Liver (tissue), 9 donors: ENCODE results near the gene DNAI1. TPM values are rescaled to one million over a fixed set of nuclear protein-coding genes. Genes with fewer than 3 reads are reported as not detected.

Experiments
- DNase-seq: peaks from one replicate; pipeline ENCODE4 v3.0.0-alpha.2; 2017; ENCODE audit warnings: low spot score
- H3K27ac ChIP-seq, 2 donors: one replicate each; pipeline ENCODE4 v1.7.0; 2013; ENCODE audit warnings: inconsistent platforms in 2 of 2, low read length in 2 of 2, control low read depth in 1 of 2, low read depth in 1 of 2, mild to moderate bottlenecking in 1 of 2
- H3K27me3 ChIP-seq, 4 donors: one replicate each; pipeline versions ENCODE4 v1.6.1 to v1.7.0; 2013; ENCODE audit warnings: low read length in 3 of 4, inconsistent platforms in 1 of 4, mild to moderate bottlenecking in 1 of 4, moderate library complexity in 1 of 4; ENCODE audit not compliant: control insufficient read depth in 4 of 4, insufficient read depth in 4 of 4
- H3K36me3 ChIP-seq, 4 donors: one replicate each; pipeline versions ENCODE4 v1.6.1 to v1.7.0; 2013; ENCODE audit warnings: low read length in 3 of 4, mild to moderate bottlenecking in 3 of 4, low read depth in 1 of 4, moderate library complexity in 1 of 4; ENCODE audit not compliant: control insufficient read depth in 4 of 4, insufficient read depth in 3 of 4
- H3K4me1 ChIP-seq, 4 donors: one replicate each; pipeline versions ENCODE4 v1.6.1 to v1.7.0; 2013; ENCODE audit warnings: low read length in 3 of 4, mild to moderate bottlenecking in 3 of 4, moderate library complexity in 1 of 4; ENCODE audit not compliant: control insufficient read depth in 4 of 4, insufficient read depth in 4 of 4
- H3K4me3 ChIP-seq, 3 donors: one replicate each; pipeline versions ENCODE4 v1.6.1 to v1.7.0; 2013; ENCODE audit warnings: low read length in 3 of 3, control low read depth in 1 of 3, low read depth in 1 of 3, mild to moderate bottlenecking in 1 of 3
- H3K9ac ChIP-seq, 2 donors: one replicate each; pipeline ENCODE4 v1.7.0; 2013; ENCODE audit warnings: low read length in 2 of 2, mild to moderate bottlenecking in 2 of 2, moderate library complexity in 2 of 2, control low read depth in 1 of 2, low read depth in 1 of 2
- H3K9me3 ChIP-seq, 4 donors: one replicate each; pipeline versions ENCODE4 v1.6.1 to v1.7.0; 2013; ENCODE audit warnings: low read length in 3 of 4; ENCODE audit not compliant: control insufficient read depth in 4 of 4
- ATF3 ChIP-seq: IDR thresholded peaks from 2 replicates; pipeline ENCODE4 v1.6.1; 2016; ENCODE audit warnings: antibody characterized with exemption
- FOXA2 ChIP-seq: IDR thresholded peaks from 2 replicates; pipeline ENCODE4 v1.6.1; 2016; ENCODE audit warnings: antibody characterized with exemption
- HNF4A ChIP-seq, 2 donors: conservative IDR thresholded peaks; 2 replicates each; pipeline ENCODE4 v1.6.1; 2016; ENCODE audit warnings: antibody characterized with exemption in 2 of 2, mild to moderate bottlenecking in 2 of 2
- HNF4G ChIP-seq: IDR thresholded peaks from 2 replicates; pipeline ENCODE4 v1.6.1; 2016; ENCODE audit warnings: antibody characterized with exemption
- JUND ChIP-seq, 2 donors: IDR thresholded peaks; 2 replicates each; pipeline ENCODE4 v1.6.1; 2016; ENCODE audit warnings: antibody characterized with exemption in 2 of 2
- MAX ChIP-seq: IDR thresholded peaks from 2 replicates; pipeline ENCODE4 v1.6.1; 2016; ENCODE audit warnings: antibody characterized with exemption
- RXRA ChIP-seq, 2 donors: IDR thresholded peaks; 2 replicates each; pipeline ENCODE4 v1.6.1; 2017 to 2018; ENCODE audit warnings: antibody characterized with exemption in 2 of 2, mild to moderate bottlenecking in 1 of 2
- SP1 ChIP-seq: IDR thresholded peaks from 2 replicates; pipeline ENCODE4 v1.6.1; 2018; ENCODE audit warnings: antibody characterized with exemption, mild to moderate bottlenecking
- TAF1 ChIP-seq: conservative IDR thresholded peaks from 2 replicates; pipeline ENCODE4 v1.6.1; 2016; ENCODE audit warnings: antibody characterized with exemption, mild to moderate bottlenecking
- YY1 ChIP-seq: IDR thresholded peaks from 2 replicates; pipeline ENCODE4 v1.6.1; 2016; ENCODE audit warnings: antibody characterized with exemption, mild to moderate bottlenecking
- ZBTB33 ChIP-seq: IDR thresholded peaks from 2 replicates; pipeline ENCODE4 v1.6.1; 2016; ENCODE audit warnings: antibody characterized with exemption
- WGBS: extraction: QIAGEN DNeasy Blood & Tissue Kit; methylation state at CpG from one replicate; pipeline ENCODE4 v1.1.7; 2013; 5-methylcytosine and 5-hydroxymethylcytosine counted together
- polyA plus RNA-seq, 2 donors: library from polyadenylated mRNA; stranded (reverse) in 1 of 2; unstranded in 1 of 2; fragments of 200-250 nt in 1 of 2; fragments of >200 nt in 1 of 2; fragmentation: Nextera tagmentation in 1 of 2; extraction: Ambion mirVana in 1 of 2; gene quantifications; one replicate each; pipeline versions ENCODE4 v1.2.1 to v1.2.3, GENCODE V29; 2013 to 2015
- total RNA-seq, 2 donors: library from RNA; depleted of rRNA; stranded (reverse); fragments of >200 nt; gene quantifications; one replicate each; pipeline ENCODE4 v1.2.3, GENCODE V29; 2014
- TF ChIP-seq, protein P1 (sequence below): fragments of 150-350 bp; IDR thresholded peaks from 2 replicates; pipeline ENCODE4 v1.5.1; 2017; ENCODE audit warnings: improper control_type of control experiment, low read depth, low read length; ENCODE audit not compliant: missing input control
- donor health status: healthy.
- donor health status: healthy.
- donor health status: healthy.
- donor health status: healthy.
- donor health status: healthy.

Gene DNAI1
- total and polyA plus RNA-seq, 4 donors, result not detected

DNA sequence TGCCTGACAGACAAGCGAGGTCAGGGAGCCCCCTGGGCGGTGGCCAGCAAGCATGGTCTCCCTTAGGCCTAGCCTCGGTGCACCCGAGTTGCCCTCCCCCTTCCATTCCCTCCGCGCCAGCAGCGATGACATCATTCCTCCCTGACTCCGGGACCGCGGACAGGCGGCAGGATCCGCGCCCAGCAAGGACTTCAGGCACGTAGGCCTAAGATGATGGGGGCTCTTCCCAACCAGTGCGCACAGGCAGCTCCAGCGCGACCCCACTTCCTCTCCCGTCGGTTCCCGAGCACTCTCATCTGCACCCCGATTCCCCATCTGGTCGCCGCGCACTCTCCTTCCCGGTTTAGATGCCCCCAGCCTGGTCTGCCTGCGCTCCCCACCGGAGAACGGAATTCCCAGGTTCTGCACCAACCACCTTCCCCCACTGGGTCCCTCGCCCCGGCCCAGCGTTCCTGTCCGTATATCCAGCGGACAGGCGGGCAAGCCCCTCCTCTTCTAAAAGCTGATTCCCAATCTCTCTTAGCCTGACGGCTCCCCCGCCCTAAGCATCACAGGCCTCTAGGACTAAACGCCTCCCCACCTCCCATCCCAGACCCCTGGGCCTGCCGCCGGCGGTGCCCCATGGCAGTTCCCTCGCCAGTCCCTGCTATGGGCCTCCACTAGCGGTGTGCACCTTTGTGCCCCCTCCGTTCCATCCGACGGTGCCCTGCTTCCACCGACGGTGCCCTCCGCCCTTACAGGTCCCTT is 1.2 kb upstream of the DNAI1 start:
- TF ChIP-seq JUND (IDR thresholded peaks at IDR 0.05), result peak; percentile 27 to 30
- TF ChIP-seq ATF3, result no peak
- DNase-seq, result peak; percentile 35
- H3K9ac ChIP-seq, result peak overlapping the region; percentile 12 to 36
- no peaks in the 10 kb centered on the region for H3K27me3 ChIP-seq
- peak overlapping the region; percentile 46 to 89 (median 78) for H3K4me3 ChIP-seq
- H3K27ac ChIP-seq, result peak overlapping the region; percentile 42 to 55
- H3K36me3 ChIP-seq, result no peaks in the 10 kb centered on the region
- H3K4me1 ChIP-seq, result peaks cover 10 to 25% (median 17%) of the 10 kb centered on the region in 4 donors
- WGBS, result 29% methylated on average over 48 of the region's 48 CpGs
- no peaks in the 10 kb centered on the region for H3K9me3 ChIP-seq

DNA sequence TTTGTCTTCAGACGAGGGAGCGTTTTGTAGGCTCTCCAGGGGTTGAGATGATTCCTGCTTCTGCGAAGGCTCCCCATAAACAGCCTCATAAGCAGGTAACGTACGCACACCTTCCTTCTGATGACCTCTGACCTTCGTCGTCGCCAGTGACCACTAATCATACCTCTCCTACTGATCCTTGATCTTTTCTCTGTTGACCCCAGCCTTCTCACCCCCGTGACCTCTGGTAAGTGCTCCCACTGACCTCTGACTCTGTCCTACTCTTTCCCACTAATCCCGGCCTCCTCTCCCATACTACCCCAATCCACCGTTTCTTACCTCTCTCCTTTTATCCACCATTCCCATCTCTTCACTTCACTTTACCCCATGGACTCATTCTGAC is 345 bp downstream of the DNAI1 start:
- DNase-seq, result no peak
- peaks cover 7 to 25% (median 17%) of the 10 kb centered on the region in 4 donors for H3K4me1 ChIP-seq
- H3K27me3 ChIP-seq, result no peaks in the 10 kb centered on the region
- WGBS, result 20% methylated on average over 11 of the region's 11 CpGs
- TF ChIP-seq, protein P1, sequence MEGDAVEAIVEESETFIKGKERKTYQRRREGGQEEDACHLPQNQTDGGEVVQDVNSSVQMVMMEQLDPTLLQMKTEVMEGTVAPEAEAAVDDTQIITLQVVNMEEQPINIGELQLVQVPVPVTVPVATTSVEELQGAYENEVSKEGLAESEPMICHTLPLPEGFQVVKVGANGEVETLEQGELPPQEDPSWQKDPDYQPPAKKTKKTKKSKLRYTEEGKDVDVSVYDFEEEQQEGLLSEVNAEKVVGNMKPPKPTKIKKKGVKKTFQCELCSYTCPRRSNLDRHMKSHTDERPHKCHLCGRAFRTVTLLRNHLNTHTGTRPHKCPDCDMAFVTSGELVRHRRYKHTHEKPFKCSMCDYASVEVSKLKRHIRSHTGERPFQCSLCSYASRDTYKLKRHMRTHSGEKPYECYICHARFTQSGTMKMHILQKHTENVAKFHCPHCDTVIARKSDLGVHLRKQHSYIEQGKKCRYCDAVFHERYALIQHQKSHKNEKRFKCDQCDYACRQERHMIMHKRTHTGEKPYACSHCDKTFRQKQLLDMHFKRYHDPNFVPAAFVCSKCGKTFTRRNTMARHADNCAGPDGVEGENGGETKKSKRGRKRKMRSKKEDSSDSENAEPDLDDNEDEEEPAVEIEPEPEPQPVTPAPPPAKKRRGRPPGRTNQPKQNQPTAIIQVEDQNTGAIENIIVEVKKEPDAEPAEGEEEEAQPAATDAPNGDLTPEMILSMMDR, result no peak
- TF ChIP-seq ATF3 (no peak), RXRA (IDR thresholded peaks at IDR 0.05) (no peak), MAX (no peak), FOXA2 (no peak), SP1 (no peak)
- H3K36me3 ChIP-seq, result no peaks in the 10 kb centered on the region
- peak overlapping the region in 1 of 3 donors; percentile 42 for H3K4me3 ChIP-seq
- H3K9ac ChIP-seq, result no peak overlapping the region
- H3K9me3 ChIP-seq, result no peaks in the 10 kb centered on the region
- no peak overlapping the region for H3K27ac ChIP-seq

GRCh38 chr9:34459356-34459755 is 751 bp downstream of the DNAI1 start:
- DNase-seq, result no peak
- Histone ChIP-seq H3K27me3 (no peaks in the 10 kb centered on the region), H3K36me3 (no peaks in the 10 kb centered on the region), H3K4me3 (no peak overlapping the region), H3K9ac (no peak overlapping the region), H3K27ac (no peak overlapping the region), H3K4me1 (peaks cover 7 to 25% (median 17%) of the 10 kb centered on the region in 4 donors), H3K9me3 (no peaks in the 10 kb centered on the region)
- TF ChIP-seq HNF4G (no peak), MAX (no peak), JUND (IDR thresholded peaks at IDR 0.05) (no peak), FOXA2 (no peak), HNF4A (conservative IDR thresholded peaks at IDR 0.05) (no peak), RXRA (IDR thresholded peaks at IDR 0.05) (no peak), TAF1 (no peak), YY1 (no peak), ZBTB33 (no peak)
- 90% methylated on average over 14 of the region's 14 CpGs for WGBS
